Lung (tissue), 12 donors: ENCODE results near the gene CTSZ. TPM values are rescaled to one million over a fixed set of nuclear protein-coding genes. Genes with fewer than 3 reads are reported as not detected.
"Not testable (repeated sequence)": the region's sequence is repeated elsewhere in the genome, so short reads cannot be mapped to it uniquely, and the experiment has no call there.

Experiments
- ATAC-seq: fragments of 200-7000 bp; cut with Tn5 transposase; one replicate; pipeline ENCODE4 v1.9.1; 2020; ENCODE audit warnings: moderate number of reproducible peaks; ENCODE audit not compliant: insufficient read depth, low FRiP score
- DNase-seq, 3 donors: peaks; one replicate each; pipeline ENCODE4 v3.0.0-alpha.2; 2013 to 2017
- H3K27ac ChIP-seq, 2 donors: one replicate each; pipeline ENCODE4 v1.5.1; 2013; ENCODE audit warnings: mild to moderate bottlenecking in 2 of 2, moderate library complexity in 2 of 2, control low read depth in 1 of 2, inconsistent platforms in 1 of 2, low read depth in 1 of 2, low read length in 1 of 2
- H3K27me3 ChIP-seq, 3 donors: one replicate each; pipeline ENCODE4 v1.5.1; 2013; ENCODE audit warnings: low read length in 2 of 3; ENCODE audit not compliant: control insufficient read depth in 3 of 3, insufficient read depth in 3 of 3
- H3K36me3 ChIP-seq, 4 donors: one replicate each; pipeline ENCODE4 v1.5.1; 2013; ENCODE audit warnings: low read length in 4 of 4, mild to moderate bottlenecking in 1 of 4, moderate library complexity in 1 of 4; ENCODE audit not compliant: control insufficient read depth in 4 of 4, insufficient read depth in 4 of 4
- H3K4me1 ChIP-seq, 5 donors: one replicate each; pipeline ENCODE4 v1.5.1; 2013; ENCODE audit warnings: low read length in 5 of 5, mild to moderate bottlenecking in 2 of 5, moderate library complexity in 1 of 5; ENCODE audit not compliant: control insufficient read depth in 5 of 5, insufficient read depth in 5 of 5
- H3K4me3 ChIP-seq: one replicate; pipeline ENCODE4 v1.5.1; 2013; ENCODE audit warnings: mild to moderate bottlenecking, control low read depth, moderate library complexity
- H3K9ac ChIP-seq, 2 donors: one replicate each; pipeline ENCODE4 v1.5.1; 2013; ENCODE audit warnings: low read length in 2 of 2, control low read depth in 1 of 2; ENCODE audit not compliant: insufficient read depth in 1 of 2
- H3K9me3 ChIP-seq, 4 donors: one replicate each; pipeline ENCODE4 v1.5.1; 2013; ENCODE audit warnings: low read length in 3 of 4, mild to moderate bottlenecking in 1 of 4, moderate library complexity in 1 of 4; ENCODE audit not compliant: control insufficient read depth in 4 of 4, insufficient read depth in 3 of 4
- WGBS, 2 donors: extraction: QIAGEN DNeasy Blood & Tissue Kit; methylation state at CpG; one replicate each; pipeline ENCODE4 v1.1.7; 2013; 5-methylcytosine and 5-hydroxymethylcytosine counted together
- polyA plus RNA-seq, 2 donors: library from polyadenylated mRNA; stranded (reverse); fragments of 200-250 nt; gene quantifications; one replicate each; pipeline ENCODE4 v1.2.1, GENCODE V29; 2013
- total RNA-seq, 2 donors: library from RNA; depleted of rRNA in 1 of 2; stranded (reverse); fragments of >200 nt in 1 of 2; gene quantifications; one replicate each; pipeline ENCODE4 v1.2.1, GENCODE V29; 2014 to 2021
- TF ChIP-seq, protein P1 (sequence below): IDR thresholded peaks from 2 replicates; pipeline ENCODE4 v1.5.1; 2012; ENCODE audit warnings: mild to moderate bottlenecking; ENCODE audit errors: control extremely low read depth, extremely low read depth
- donor health status: control.
- donor health status: control.
- donor health status: Bipolar disorder and iron deficiency.
- donor health status: healthy.
- donor health status: DM: yes; HTN: yes; CAD: no.

The CTSZ gene
- total and polyA plus RNA-seq, 4 donors: 105 to 558 (median 291) TPM

DNA sequence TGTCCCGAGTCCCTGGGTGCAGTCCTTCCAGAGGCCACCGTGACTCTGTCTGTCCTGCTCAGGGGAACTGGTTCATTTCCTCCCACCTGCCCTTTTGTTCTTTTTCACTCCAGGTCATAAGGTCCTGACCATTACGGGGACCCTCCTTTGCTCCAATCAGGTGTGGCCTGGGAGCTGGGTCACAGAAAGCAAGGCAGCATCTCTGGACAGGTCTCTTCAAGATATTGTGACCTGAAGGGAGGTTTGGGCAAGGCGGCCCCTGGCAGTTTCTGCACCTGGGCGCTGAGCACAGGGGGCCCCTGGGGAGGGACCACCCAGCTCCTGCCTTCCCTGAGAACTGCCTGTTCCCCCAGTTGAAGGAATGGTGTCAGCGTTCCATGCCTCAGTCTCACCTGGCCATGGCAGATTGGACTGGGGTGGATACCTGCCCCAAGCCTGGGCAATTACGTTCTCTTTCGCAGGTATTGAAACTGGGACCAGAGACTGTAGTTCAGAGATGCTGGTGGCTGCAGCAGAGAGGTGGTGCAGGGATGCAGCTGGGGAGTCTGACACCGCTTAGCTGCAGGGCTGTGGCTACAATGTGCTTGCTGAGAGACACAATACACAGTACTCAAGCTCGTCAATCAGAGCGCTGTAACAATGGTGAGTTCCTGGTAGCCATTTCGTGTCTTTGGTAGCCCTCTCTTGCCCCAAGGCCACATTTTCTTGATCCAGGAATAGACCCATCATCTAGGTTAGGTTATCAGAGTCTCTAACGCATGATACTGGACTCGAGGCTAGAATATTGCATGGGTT lies 41.6 kb downstream of the CTSZ start:
- Histone ChIP-seq H3K36me3 (no peaks in the 10 kb centered on the region), H3K4me1 (no peaks in the 10 kb centered on the region), H3K9me3 (no peaks in the 10 kb centered on the region), H3K27me3 (no peaks in the 10 kb centered on the region), H3K27ac (no peak overlapping the region), H3K4me3 (no peak overlapping the region), H3K9ac (no peak overlapping the region)
- DNase-seq (no peak), ATAC-seq (no peak)
- 73 to 90% methylated on average over 14 of the region's 14 CpGs for WGBS, 2 donors
- TF ChIP-seq, protein P1, sequence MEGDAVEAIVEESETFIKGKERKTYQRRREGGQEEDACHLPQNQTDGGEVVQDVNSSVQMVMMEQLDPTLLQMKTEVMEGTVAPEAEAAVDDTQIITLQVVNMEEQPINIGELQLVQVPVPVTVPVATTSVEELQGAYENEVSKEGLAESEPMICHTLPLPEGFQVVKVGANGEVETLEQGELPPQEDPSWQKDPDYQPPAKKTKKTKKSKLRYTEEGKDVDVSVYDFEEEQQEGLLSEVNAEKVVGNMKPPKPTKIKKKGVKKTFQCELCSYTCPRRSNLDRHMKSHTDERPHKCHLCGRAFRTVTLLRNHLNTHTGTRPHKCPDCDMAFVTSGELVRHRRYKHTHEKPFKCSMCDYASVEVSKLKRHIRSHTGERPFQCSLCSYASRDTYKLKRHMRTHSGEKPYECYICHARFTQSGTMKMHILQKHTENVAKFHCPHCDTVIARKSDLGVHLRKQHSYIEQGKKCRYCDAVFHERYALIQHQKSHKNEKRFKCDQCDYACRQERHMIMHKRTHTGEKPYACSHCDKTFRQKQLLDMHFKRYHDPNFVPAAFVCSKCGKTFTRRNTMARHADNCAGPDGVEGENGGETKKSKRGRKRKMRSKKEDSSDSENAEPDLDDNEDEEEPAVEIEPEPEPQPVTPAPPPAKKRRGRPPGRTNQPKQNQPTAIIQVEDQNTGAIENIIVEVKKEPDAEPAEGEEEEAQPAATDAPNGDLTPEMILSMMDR: no peak

DNA sequence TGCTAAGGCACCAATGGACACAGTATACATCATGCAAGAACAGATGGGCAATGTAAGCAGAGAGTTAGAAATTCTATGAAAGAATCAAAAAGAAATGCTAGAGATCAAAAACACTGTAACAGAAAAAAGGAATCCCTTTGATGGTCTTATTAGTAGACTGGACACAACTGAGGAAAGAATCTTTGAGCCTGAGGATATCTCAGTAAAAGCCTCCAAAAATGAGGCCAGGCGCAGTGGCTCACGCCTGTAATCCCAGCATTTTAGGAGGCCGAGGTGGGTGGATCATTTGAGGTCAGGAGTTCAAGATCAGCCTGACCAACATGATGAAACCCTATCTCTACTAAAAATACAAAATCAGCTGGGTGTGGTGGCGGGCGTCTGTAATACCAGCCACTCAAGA lies 43.1 kb downstream of the CTSZ start:
- H3K4me3 ChIP-seq, ATAC-seq, DNase-seq, H3K4me1 ChIP-seq, H3K9me3 ChIP-seq, H3K27me3 ChIP-seq, H3K27ac ChIP-seq, H3K36me3 ChIP-seq, H3K9ac ChIP-seq: not testable (repeated sequence)
- WGBS, 2 donors: 72 to 85% methylated on average over 5 of the region's 5 CpGs

DNA sequence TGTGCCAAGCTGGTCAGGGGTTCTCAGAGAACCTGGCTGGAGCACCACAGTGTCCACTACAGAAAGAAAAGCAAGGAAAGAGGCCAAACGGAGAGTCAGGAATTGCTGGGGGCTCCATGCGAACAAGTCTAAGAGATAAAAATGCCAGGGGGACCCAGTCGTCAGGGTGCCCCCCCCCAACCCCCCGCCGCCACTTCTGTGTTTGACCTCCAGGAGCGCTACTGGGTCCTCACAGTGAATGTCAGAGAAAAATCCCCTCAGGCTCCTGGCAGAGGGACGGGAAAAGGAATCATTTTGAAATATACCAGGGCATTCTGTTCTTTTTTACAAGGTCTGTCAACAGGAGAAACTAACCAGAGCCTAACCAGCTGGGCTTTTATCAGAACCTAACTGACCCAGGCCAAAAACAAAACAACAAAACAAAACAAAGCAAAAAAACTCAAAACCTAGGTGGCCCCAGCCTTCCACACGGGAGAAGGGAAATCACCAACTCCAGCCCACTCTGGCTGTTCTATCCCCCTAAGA lies 43.9 kb downstream of the CTSZ start:
- Histone ChIP-seq H3K4me1 (no peaks in the 10 kb centered on the region), H3K27me3 (no peaks in the 10 kb centered on the region), H3K9ac (no peak overlapping the region), H3K36me3 (no peaks in the 10 kb centered on the region), H3K9me3 (no peaks in the 10 kb centered on the region), H3K27ac (no peak overlapping the region), H3K4me3 (no peak overlapping the region)
- 79 to 85% methylated on average over 8 of the region's 8 CpGs for WGBS, 2 donors
- ATAC-seq (no peak), DNase-seq (no peak)
- TF ChIP-seq, protein P1: no peak

DNA sequence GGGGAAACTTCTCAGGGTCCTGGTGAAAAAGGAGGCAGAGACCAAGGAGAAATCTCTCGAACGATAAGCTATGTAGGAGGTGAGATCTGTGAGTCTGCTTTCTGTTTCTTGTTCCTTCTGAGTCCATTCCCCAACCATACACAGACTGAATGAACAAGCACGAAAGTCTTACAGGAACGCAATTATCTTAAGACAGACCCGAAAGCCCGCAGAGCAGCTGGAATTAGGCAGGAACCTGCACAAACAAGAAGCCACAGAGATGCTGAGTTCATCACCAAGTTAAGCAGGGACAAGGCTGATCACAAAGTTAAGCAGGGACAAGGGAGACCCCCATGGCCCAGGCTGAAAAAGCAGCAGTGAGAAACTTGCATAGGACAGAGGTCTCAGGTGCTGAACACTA lies 47.4 kb downstream of the CTSZ start:
- Histone ChIP-seq H3K36me3 (no peaks in the 10 kb centered on the region), H3K27me3 (no peaks in the 10 kb centered on the region), H3K4me3 (no peak overlapping the region), H3K27ac (no peak overlapping the region), H3K9me3 (no peaks in the 10 kb centered on the region), H3K4me1 (no peaks in the 10 kb centered on the region), H3K9ac (no peak overlapping the region)
- DNase-seq: no peak
- WGBS, 2 donors: 88 to 89% methylated on average over 6 of the region's 6 CpGs
- TF ChIP-seq, protein P1: no peak
- ATAC-seq: no peak
